ENCODE measurements around the gene LRSAM1. TPM values are rescaled to one million over a fixed set of nuclear protein-coding genes. Genes with fewer than 3 reads are reported as not detected.

Gene LRSAM1
- total and polyA plus RNA-seq, 7 donors, result 8.3 to 17.7 (median 13.3) TPM

- no peaks in the 10 kb centered on the region for H3K9me3 ChIP-seq
- H3K27me3 ChIP-seq (ENCODE audit: insufficient read depth in 3 of 3, low read length in 2 of 3), result no peaks in the 10 kb centered on the region
- TF ChIP-seq CTCF (IDR thresholded peaks at IDR 0.05), result no peak
- H3K4me3 ChIP-seq, result no peak overlapping the region
- ATAC-seq (no peak), DNase-seq (no peak)
- peaks cover 29% of the 10 kb centered on the region for H3K4me1 ChIP-seq
- WGBS, 3 donors, result 88 to 92% (median 89%) methylated on average over 3 of the region's 3 CpGs
- intact Hi-C loops (cut with DNase I), result no loop called here
- H3K36me3 ChIP-seq (ENCODE audit: insufficient read depth in 1 of 2, low read depth in 1 of 2), result peaks cover 6 to 46% of the 10 kb centered on the region in 2 donors
- peak overlapping the region; percentile 15 for H3K27ac ChIP-seq
These were observed 23.0 kb upstream of the LRSAM1 start for GRCh38 chr9:127428348-127428747.

GRCh38 chr9:127430415-127430814, 20.9 kb upstream of the LRSAM1 start:
- intact Hi-C loops (cut with DNase I), result no loop called here
- H3K4me3 ChIP-seq, result no peak overlapping the region
- peaks cover 23% of the 10 kb centered on the region for H3K4me1 ChIP-seq
- H3K27me3 ChIP-seq (ENCODE audit: insufficient read depth in 3 of 3, low read length in 2 of 3), result no peaks in the 10 kb centered on the region
- H3K9me3 ChIP-seq, result no peaks in the 10 kb centered on the region
- ATAC-seq (no peak), DNase-seq (no peak)
- TF ChIP-seq CTCF (IDR thresholded peaks at IDR 0.05), result no peak
- H3K36me3 ChIP-seq (ENCODE audit: insufficient read depth in 1 of 2, low read depth in 1 of 2), result peaks cover 8 to 67% of the 10 kb centered on the region in 2 donors
- WGBS, 3 donors, result 93 to 96% (median 94%) methylated on average over 8 of the region's 8 CpGs
- H3K27ac ChIP-seq, result no peak overlapping the region

GRCh38 chr9:127437497-127438264, 13.6 kb upstream of the LRSAM1 start:
- intact Hi-C loops (cut with DNase I), result no loop called here
- no peak for TF ChIP-seq CTCF (IDR thresholded peaks at IDR 0.05)
- WGBS, 3 donors, result 85 to 90% (median 86%) methylated on average over 12 of the region's 12 CpGs
- DNase-seq (no peak), ATAC-seq (no peak)
- H3K9me3 ChIP-seq, result no peaks in the 10 kb centered on the region
- H3K36me3 ChIP-seq (ENCODE audit: insufficient read depth in 1 of 2, low read depth in 1 of 2), result peaks cover 12 to 100% of the 10 kb centered on the region in 2 donors
- H3K4me1 ChIP-seq, result no peaks in the 10 kb centered on the region
- no peaks in the 10 kb centered on the region for H3K27me3 ChIP-seq (ENCODE audit: insufficient read depth in 3 of 3, low read length in 2 of 3)
- no peak overlapping the region for H3K4me3 ChIP-seq
- no peak overlapping the region for H3K27ac ChIP-seq

GRCh38 chr9:127438394-127438793, 12.9 kb upstream of the LRSAM1 start:
- DNase-seq, result no peak
- Histone ChIP-seq H3K4me3 (no peak overlapping the region), H3K36me3 (ENCODE audit: insufficient read depth in 1 of 2, low read depth in 1 of 2) (peaks cover 12 to 100% of the 10 kb centered on the region in 2 donors), H3K4me1 (no peaks in the 10 kb centered on the region), H3K9me3 (no peaks in the 10 kb centered on the region), H3K27me3 (ENCODE audit: insufficient read depth in 3 of 3, low read length in 2 of 3) (no peaks in the 10 kb centered on the region), H3K27ac (no peak overlapping the region)
- ATAC-seq, result no peak
- WGBS, 3 donors, result 93 to 95% (median 93%) methylated on average over 9 of the region's 9 CpGs
- no peak for TF ChIP-seq CTCF (IDR thresholded peaks at IDR 0.05)
- intact Hi-C loops (cut with DNase I), result no loop called here

Measured in psoas muscle (tissue), 8 donors.